Duodenal mucosa (tissue), 2 donors: Measurements from ENCODE around the gene PRKCH.

Experiments used
- H3K27ac ChIP-seq: one replicate; pipeline ENCODE4 v1.7.0; 2013; ENCODE audit warnings: low read depth, low read length
- H3K27me3 ChIP-seq, 2 donors: one replicate each; pipeline ENCODE4 v1.7.0; 2013; ENCODE audit warnings: low read length in 2 of 2, control low read depth in 1 of 2; ENCODE audit not compliant: insufficient read depth in 2 of 2, control insufficient read depth in 1 of 2
- H3K36me3 ChIP-seq, 2 donors: one replicate each; pipeline ENCODE4 v1.7.0; 2013; ENCODE audit warnings: low read length in 2 of 2, control low read depth in 1 of 2; ENCODE audit not compliant: insufficient read depth in 2 of 2, control insufficient read depth in 1 of 2
- H3K4me1 ChIP-seq, 2 donors: one replicate each; pipeline ENCODE4 v1.7.0; 2013; ENCODE audit warnings: low read length in 2 of 2, control low read depth in 1 of 2; ENCODE audit not compliant: insufficient read depth in 2 of 2, control insufficient read depth in 1 of 2
- H3K4me3 ChIP-seq, 2 donors: one replicate each; pipeline ENCODE4 v1.7.0; 2013; ENCODE audit warnings: low read length in 2 of 2, low read depth in 1 of 2
- H3K9ac ChIP-seq, 2 donors: one replicate each; pipeline ENCODE4 v1.7.0; 2013; ENCODE audit warnings: low read length in 2 of 2, low read depth in 1 of 2
- H3K9me3 ChIP-seq, 2 donors: one replicate each; pipeline ENCODE4 v1.7.0; 2013; ENCODE audit warnings: low read length in 2 of 2, control low read depth in 1 of 2; ENCODE audit not compliant: control insufficient read depth in 1 of 2

PRKCH gene

GRCh38 chr14:61321385-61322010 is at the start of gene PRKCH:
Gene PRKCH, plus strand, starts transcription at chr14:61321579. Its CDS starts 523 bp downstream, at chr14:61322102.
- H3K4me1 ChIP-seq, result no peaks in the 10 kb centered on the region
- H3K27me3 ChIP-seq, result no peaks in the 10 kb centered on the region
- peak within 1 kb of the TSS; percentile 71 to 91 for H3K4me3 ChIP-seq
- peak within 1 kb of the TSS; percentile 69 to 73 for H3K9ac ChIP-seq
- H3K36me3 ChIP-seq, result no peaks in the 10 kb centered on the region
- H3K9me3 ChIP-seq, result peaks cover 0 to 6% of the 10 kb centered on the region in 2 donors
- peak within 1 kb of the TSS; percentile 6 for H3K27ac ChIP-seq

GRCh38 chr14:61277232-61277631 is 44.1 kb upstream of the PRKCH start:
- no peaks in the 10 kb centered on the region for H3K9me3 ChIP-seq
- H3K4me3 ChIP-seq, result peak overlapping the region; percentile 76 to 87
- no peak overlapping the region for H3K27ac ChIP-seq
- no peak overlapping the region for H3K9ac ChIP-seq
- peaks cover 14 to 20% of the 10 kb centered on the region in 2 donors for H3K4me1 ChIP-seq
- H3K36me3 ChIP-seq, result no peaks in the 10 kb centered on the region
- H3K27me3 ChIP-seq, result no peaks in the 10 kb centered on the region

GRCh38 chr14:61277784-61278183 is 43.6 kb upstream of the PRKCH start:
- Histone ChIP-seq H3K27ac (no peak overlapping the region), H3K36me3 (no peaks in the 10 kb centered on the region), H3K9ac (peak overlapping the region; percentile 12 to 85), H3K4me3 (peak overlapping the region; percentile 76 to 87), H3K4me1 (peaks cover 14 to 16% of the 10 kb centered on the region in 2 donors), H3K27me3 (no peaks in the 10 kb centered on the region), H3K9me3 (no peaks in the 10 kb centered on the region)

GRCh38 chr14:61279082-61279481 is 42.3 kb upstream of the PRKCH start:
- H3K4me1 ChIP-seq, result peaks cover 14 to 15% of the 10 kb centered on the region in 2 donors
- no peaks in the 10 kb centered on the region for H3K9me3 ChIP-seq
- no peaks in the 10 kb centered on the region for H3K36me3 ChIP-seq
- H3K27ac ChIP-seq, result peak overlapping the region; percentile 4
- peak overlapping the region; percentile 76 to 87 for H3K4me3 ChIP-seq
- H3K27me3 ChIP-seq, result no peaks in the 10 kb centered on the region
- H3K9ac ChIP-seq, result peak overlapping the region; percentile 85 to 93

- H3K4me3 ChIP-seq, result peak overlapping the region; percentile 76 to 87
- no peaks in the 10 kb centered on the region for H3K36me3 ChIP-seq
- peak overlapping the region; percentile 85 to 93 for H3K9ac ChIP-seq
- peaks cover 18 to 19% of the 10 kb centered on the region in 2 donors for H3K4me1 ChIP-seq
- H3K27ac ChIP-seq, result peak overlapping the region; percentile 96
- no peaks in the 10 kb centered on the region for H3K9me3 ChIP-seq
- H3K27me3 ChIP-seq, result no peaks in the 10 kb centered on the region
These were observed 41.3 kb upstream of the PRKCH start for GRCh38 chr14:61280092-61280525.

- H3K27me3 ChIP-seq, result no peaks in the 10 kb centered on the region
These were observed 40.7 kb upstream of the PRKCH start for GRCh38 chr14:61280526-61281185.

GRCh38 chr14:61281186-61281947 is 40.0 kb upstream of the PRKCH start, which contains the start of gene TMEM30B:
Gene TMEM30B, minus strand, starts transcription at chr14:61281338. Its CDS starts 191 bp downstream, at chr14:61281147.
- no peaks in the 10 kb centered on the region for H3K27me3 ChIP-seq
- peak within 1 kb of the TSS; percentile 85 to 93 for H3K9ac ChIP-seq
- peaks cover 19 to 23% of the 10 kb centered on the region in 2 donors for H3K4me1 ChIP-seq
- H3K36me3 ChIP-seq, result no peaks in the 10 kb centered on the region
- H3K9me3 ChIP-seq, result no peaks in the 10 kb centered on the region
- H3K27ac ChIP-seq, result peak within 1 kb of the TSS; percentile 96
- H3K4me3 ChIP-seq, result peak within 1 kb of the TSS; percentile 76 to 87

More at GRCh38 chr14:61280526-61281185, 40.7 kb upstream of the PRKCH start:
- Histone ChIP-seq H3K4me1 (peaks cover 18 to 20% of the 10 kb centered on the region in 2 donors), H3K9me3 (no peaks in the 10 kb centered on the region), H3K36me3 (no peaks in the 10 kb centered on the region), H3K9ac (peak overlapping the region; percentile 85 to 93), H3K27ac (peak overlapping the region; percentile 96), H3K4me3 (peak overlapping the region; percentile 76 to 87)

GRCh38 chr14:61281948-61282275 is 39.5 kb upstream of the PRKCH start:
- Histone ChIP-seq H3K9ac (peak overlapping the region; percentile 85 to 93), H3K4me1 (peaks cover 19 to 23% of the 10 kb centered on the region in 2 donors), H3K27me3 (no peaks in the 10 kb centered on the region), H3K9me3 (no peaks in the 10 kb centered on the region), H3K27ac (no peak overlapping the region), H3K36me3 (no peaks in the 10 kb centered on the region), H3K4me3 (peak overlapping the region in 1 of 2 donors; percentile 76)

- H3K4me1 ChIP-seq, result peaks cover 19 to 23% of the 10 kb centered on the region in 2 donors
These were observed 38.6 kb upstream of the PRKCH start for GRCh38 chr14:61282746-61283145.

GRCh38 chr14:61284001-61284400 is 37.4 kb upstream of the PRKCH start:
- H3K9ac ChIP-seq, result peak overlapping the region in 1 of 2 donors; percentile 20
- H3K36me3 ChIP-seq, result no peaks in the 10 kb centered on the region
- no peaks in the 10 kb centered on the region for H3K27me3 ChIP-seq
- H3K27ac ChIP-seq, result no peak overlapping the region
- peaks cover 19 to 23% of the 10 kb centered on the region in 2 donors for H3K4me1 ChIP-seq
- peak overlapping the region; percentile 27 to 49 for H3K4me3 ChIP-seq
- H3K9me3 ChIP-seq, result no peaks in the 10 kb centered on the region

More at GRCh38 chr14:61282746-61283145, 38.6 kb upstream of the PRKCH start:
- Histone ChIP-seq H3K9ac (no peak overlapping the region), H3K4me3 (no peak overlapping the region), H3K36me3 (no peaks in the 10 kb centered on the region), H3K27ac (no peak overlapping the region), H3K27me3 (no peaks in the 10 kb centered on the region), H3K9me3 (no peaks in the 10 kb centered on the region)
